Measurements from ENCODE around the gene CFAP410.

DNA sequence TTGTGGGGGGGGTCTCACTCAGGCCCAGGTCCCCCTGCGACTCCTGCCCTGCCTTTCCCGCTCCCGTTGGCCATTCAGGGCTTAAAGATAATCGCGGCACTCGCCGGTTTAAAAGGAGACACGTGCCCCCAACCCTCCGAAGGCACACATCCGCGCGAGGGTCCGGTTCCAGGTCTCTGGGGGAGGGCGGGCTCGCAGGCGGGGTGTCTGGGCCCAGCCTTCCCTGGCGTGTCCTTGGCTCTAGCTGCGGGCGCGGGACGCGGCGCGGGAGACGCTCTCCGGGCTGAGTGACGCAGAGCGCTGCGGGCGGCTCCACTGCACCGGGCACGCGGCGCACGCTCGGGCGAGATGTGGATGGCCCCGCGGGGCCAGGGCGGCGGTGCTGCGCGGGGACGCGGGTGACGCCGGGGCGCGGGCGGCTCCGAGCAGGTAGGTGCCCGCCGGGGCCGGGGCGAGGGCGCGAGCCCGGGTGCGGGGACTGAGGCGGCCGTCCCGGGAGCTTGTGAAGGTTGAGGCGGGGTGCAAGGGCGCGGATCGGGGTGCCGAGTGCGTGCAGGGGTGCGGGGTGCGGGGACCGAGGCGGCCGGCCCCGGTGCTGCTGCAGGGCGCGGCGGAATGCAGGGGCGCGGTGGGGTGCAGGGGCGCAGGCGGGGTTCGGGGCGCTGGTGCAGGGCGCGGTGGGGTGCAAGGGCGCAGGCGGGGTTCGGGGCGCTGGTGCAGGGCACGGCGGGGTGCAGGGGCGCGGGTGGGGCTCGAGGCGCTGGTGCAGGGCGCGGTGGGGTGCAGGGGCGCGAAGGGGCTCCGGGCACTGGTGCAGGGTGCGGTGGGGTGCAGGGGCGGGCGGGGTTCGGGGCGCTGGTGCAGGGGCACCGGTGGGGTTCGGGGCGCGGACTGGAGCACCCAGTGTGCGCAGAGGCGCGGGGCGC, 10.9 kb upstream of the CFAP410 start:
- TF ChIP-seq, protein P1, sequence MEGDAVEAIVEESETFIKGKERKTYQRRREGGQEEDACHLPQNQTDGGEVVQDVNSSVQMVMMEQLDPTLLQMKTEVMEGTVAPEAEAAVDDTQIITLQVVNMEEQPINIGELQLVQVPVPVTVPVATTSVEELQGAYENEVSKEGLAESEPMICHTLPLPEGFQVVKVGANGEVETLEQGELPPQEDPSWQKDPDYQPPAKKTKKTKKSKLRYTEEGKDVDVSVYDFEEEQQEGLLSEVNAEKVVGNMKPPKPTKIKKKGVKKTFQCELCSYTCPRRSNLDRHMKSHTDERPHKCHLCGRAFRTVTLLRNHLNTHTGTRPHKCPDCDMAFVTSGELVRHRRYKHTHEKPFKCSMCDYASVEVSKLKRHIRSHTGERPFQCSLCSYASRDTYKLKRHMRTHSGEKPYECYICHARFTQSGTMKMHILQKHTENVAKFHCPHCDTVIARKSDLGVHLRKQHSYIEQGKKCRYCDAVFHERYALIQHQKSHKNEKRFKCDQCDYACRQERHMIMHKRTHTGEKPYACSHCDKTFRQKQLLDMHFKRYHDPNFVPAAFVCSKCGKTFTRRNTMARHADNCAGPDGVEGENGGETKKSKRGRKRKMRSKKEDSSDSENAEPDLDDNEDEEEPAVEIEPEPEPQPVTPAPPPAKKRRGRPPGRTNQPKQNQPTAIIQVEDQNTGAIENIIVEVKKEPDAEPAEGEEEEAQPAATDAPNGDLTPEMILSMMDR (IDR thresholded peaks at IDR 0.05) = no peak
- no peak for TF ChIP-seq POLR2A (IDR thresholded peaks at IDR 0.05)

All from prostate gland (tissue), 2 donors.